Measurements from ENCODE around the gene ACTR6. TPM values are rescaled to one million over a fixed set of nuclear protein-coding genes. Genes with fewer than 3 reads are reported as not detected.
"Not testable (repeated sequence)": the region's sequence is repeated elsewhere in the genome, so short reads cannot be mapped to it uniquely, and the experiment has no call there.

The ACTR6 gene
- total RNA-seq, 1 donor from 2014 or later, result 26.1 TPM

DNA sequence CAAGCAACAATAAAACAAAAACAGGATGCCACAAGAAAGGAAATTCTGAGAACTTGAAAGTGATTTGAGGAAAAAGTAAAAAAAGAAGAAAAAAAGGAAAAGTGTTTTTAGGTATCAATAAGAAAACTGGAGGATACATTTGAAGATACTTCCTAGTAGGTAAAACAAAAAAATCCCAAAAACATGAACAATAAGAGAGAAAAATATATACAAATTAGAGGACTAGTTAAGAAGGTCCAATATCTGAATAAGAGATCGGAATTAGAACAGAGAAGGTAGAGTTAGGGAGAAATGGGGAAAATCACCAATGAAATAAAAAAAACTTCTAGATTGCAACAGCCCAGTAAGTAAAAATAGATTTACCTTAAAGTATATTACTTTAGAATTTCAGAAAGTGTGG is 57.5 kb downstream of the ACTR6 start:
- no peaks in the 10 kb centered on the region for H3K4me1 Mint-ChIP-seq (ENCODE audit: unreplicated experiment)
- H3K36me3 Mint-ChIP-seq (ENCODE audit: unreplicated experiment), result no peaks in the 10 kb centered on the region
- H3K27ac Mint-ChIP-seq (ENCODE audit: unreplicated experiment), result no peak overlapping the region
- no peak overlapping the region for H3K4me3 Mint-ChIP-seq (ENCODE audit: unreplicated experiment)
- H3K9me3 Mint-ChIP-seq (ENCODE audit: unreplicated experiment), result no peaks in the 10 kb centered on the region
- TF ChIP-seq, protein P1, sequence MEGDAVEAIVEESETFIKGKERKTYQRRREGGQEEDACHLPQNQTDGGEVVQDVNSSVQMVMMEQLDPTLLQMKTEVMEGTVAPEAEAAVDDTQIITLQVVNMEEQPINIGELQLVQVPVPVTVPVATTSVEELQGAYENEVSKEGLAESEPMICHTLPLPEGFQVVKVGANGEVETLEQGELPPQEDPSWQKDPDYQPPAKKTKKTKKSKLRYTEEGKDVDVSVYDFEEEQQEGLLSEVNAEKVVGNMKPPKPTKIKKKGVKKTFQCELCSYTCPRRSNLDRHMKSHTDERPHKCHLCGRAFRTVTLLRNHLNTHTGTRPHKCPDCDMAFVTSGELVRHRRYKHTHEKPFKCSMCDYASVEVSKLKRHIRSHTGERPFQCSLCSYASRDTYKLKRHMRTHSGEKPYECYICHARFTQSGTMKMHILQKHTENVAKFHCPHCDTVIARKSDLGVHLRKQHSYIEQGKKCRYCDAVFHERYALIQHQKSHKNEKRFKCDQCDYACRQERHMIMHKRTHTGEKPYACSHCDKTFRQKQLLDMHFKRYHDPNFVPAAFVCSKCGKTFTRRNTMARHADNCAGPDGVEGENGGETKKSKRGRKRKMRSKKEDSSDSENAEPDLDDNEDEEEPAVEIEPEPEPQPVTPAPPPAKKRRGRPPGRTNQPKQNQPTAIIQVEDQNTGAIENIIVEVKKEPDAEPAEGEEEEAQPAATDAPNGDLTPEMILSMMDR (IDR thresholded peaks at IDR 0.05), result no peak
- H3K27me3 Mint-ChIP-seq (ENCODE audit: unreplicated experiment), result no peaks in the 10 kb centered on the region
- no peak for DNase-seq (ENCODE audit: extremely low spot score, unreplicated experiment)

DNA sequence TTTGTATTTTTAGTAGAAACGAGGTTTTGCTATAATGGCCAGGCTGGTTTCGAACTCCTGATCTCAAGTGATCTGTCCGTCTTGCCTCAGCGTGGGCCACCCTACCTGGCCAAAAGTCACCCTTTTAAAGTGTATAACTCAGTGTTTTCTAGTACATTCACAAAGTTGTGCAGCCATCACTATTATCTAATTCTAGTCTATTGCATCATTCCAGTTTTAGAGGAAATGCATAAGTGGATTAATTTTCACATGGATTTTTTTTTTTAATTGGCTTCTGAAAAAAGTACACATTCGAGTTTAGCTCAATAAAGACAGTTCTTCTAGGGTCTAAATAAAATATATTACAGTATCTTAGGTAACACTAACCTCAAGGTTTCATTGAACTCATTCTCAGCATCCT is 62.5 kb downstream of the ACTR6 start:
- peaks cover 8% of the 10 kb centered on the region for H3K4me1 Mint-ChIP-seq (ENCODE audit: unreplicated experiment)
- H3K9me3 Mint-ChIP-seq (ENCODE audit: unreplicated experiment), result no peaks in the 10 kb centered on the region
- TF ChIP-seq, protein P1 (IDR thresholded peaks at IDR 0.05), result no peak
- H3K27me3 Mint-ChIP-seq (ENCODE audit: unreplicated experiment), result no peaks in the 10 kb centered on the region
- no peak overlapping the region for H3K4me3 Mint-ChIP-seq (ENCODE audit: unreplicated experiment)
- H3K27ac Mint-ChIP-seq (ENCODE audit: unreplicated experiment), result no peak overlapping the region
- H3K36me3 Mint-ChIP-seq (ENCODE audit: unreplicated experiment), result no peaks in the 10 kb centered on the region
- no peak for DNase-seq (ENCODE audit: extremely low spot score, unreplicated experiment)

GRCh38 chr12:100265107-100265506 is 64.5 kb downstream of the ACTR6 start:
- H3K36me3 Mint-ChIP-seq (ENCODE audit: unreplicated experiment); H3K9me3 Mint-ChIP-seq (ENCODE audit: unreplicated experiment); H3K4me3 Mint-ChIP-seq (ENCODE audit: unreplicated experiment): not testable (repeated sequence)

DNA sequence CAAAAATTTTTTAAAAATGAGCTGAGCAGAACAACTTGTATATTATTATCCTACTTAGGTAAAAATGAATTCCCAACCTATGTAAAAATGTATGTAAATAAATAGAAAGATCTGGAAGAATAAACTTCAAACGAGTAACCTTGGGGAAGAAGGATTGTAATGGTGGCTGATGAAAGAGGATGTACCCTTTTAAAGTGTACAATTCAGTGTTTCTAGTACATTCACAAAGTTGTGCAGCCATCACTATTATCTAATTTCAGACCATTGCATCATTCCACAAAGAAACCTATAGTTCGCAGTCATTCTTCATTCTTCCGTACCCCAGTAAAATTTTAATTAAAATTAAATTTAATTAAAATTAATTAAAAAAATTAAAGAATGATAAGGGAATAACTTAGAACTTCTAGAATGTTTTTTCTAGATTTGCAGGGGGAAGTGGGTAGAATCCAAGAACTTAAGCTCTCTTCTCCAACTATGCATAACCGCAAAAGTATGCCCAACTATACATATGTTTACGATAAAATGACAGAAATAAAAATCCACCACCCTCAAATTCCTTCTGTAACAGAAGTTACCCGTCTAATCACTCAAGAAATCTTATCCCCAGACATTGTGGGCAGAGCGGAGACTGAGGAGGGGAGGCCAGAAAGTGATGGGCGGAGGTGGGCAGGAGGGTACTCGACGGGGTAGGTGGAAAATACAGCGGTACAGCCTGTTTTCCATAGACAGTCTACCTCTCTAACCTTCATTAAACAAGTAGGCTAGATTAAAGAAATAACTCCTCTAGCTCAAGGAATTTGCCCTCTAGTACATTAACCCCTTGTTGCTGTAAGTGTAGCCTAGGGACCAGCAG is 65.3 kb downstream of the ACTR6 start:
- H3K27ac Mint-ChIP-seq (ENCODE audit: unreplicated experiment), result peak overlapping the region; percentile 98
- TF ChIP-seq, protein P1 (IDR thresholded peaks at IDR 0.05), result no peak
- no peaks in the 10 kb centered on the region for H3K36me3 Mint-ChIP-seq (ENCODE audit: unreplicated experiment)
- DNase-seq (ENCODE audit: extremely low spot score, unreplicated experiment), result no peak
- H3K4me3 Mint-ChIP-seq (ENCODE audit: unreplicated experiment), result peak overlapping the region; percentile 99
- H3K9me3 Mint-ChIP-seq (ENCODE audit: unreplicated experiment), result no peaks in the 10 kb centered on the region
- peaks cover 28% of the 10 kb centered on the region for H3K4me1 Mint-ChIP-seq (ENCODE audit: unreplicated experiment)
- H3K27me3 Mint-ChIP-seq (ENCODE audit: unreplicated experiment), result no peaks in the 10 kb centered on the region

More at GRCh38 chr12:100265107-100265506, 64.5 kb downstream of the ACTR6 start:
- H3K27me3 Mint-ChIP-seq (ENCODE audit: unreplicated experiment); H3K27ac Mint-ChIP-seq (ENCODE audit: unreplicated experiment); DNase-seq (ENCODE audit: extremely low spot score, unreplicated experiment): not testable (repeated sequence)
- H3K4me1 Mint-ChIP-seq (ENCODE audit: unreplicated experiment), result peaks cover 25% of the 10 kb centered on the region

- peaks cover 30% of the 10 kb centered on the region for H3K4me1 Mint-ChIP-seq (ENCODE audit: unreplicated experiment)
- H3K36me3 Mint-ChIP-seq (ENCODE audit: unreplicated experiment), result no peaks in the 10 kb centered on the region
- H3K4me3 Mint-ChIP-seq (ENCODE audit: unreplicated experiment), result peak overlapping the region; percentile 99
- DNase-seq (ENCODE audit: extremely low spot score, unreplicated experiment), result no peak
- no peaks in the 10 kb centered on the region for H3K9me3 Mint-ChIP-seq (ENCODE audit: unreplicated experiment)
- H3K27me3 Mint-ChIP-seq (ENCODE audit: unreplicated experiment), result no peaks in the 10 kb centered on the region
- TF ChIP-seq, protein P1 (IDR thresholded peaks at IDR 0.05), result no peak
- H3K27ac Mint-ChIP-seq (ENCODE audit: unreplicated experiment), result peak overlapping the region; percentile 98
These were observed 65.9 kb downstream of the ACTR6 start for GRCh38 chr12:100266585-100266834.

Data from osteocyte (in vitro differentiated cells).